Fibroblast of the conjunctiva (primary cell): ENCODE data around the gene ZFP69B.
"Not testable (repeated sequence)": the region's sequence is repeated elsewhere in the genome, so short reads cannot be mapped to it uniquely, and the experiment has no call there.

Experiments used
- DNase-seq: peaks from one replicate; pipeline ENCODE4 v3.0.0-alpha.2; 2010; ENCODE audit warnings: low read depth

Gene ZFP69B

DNA sequence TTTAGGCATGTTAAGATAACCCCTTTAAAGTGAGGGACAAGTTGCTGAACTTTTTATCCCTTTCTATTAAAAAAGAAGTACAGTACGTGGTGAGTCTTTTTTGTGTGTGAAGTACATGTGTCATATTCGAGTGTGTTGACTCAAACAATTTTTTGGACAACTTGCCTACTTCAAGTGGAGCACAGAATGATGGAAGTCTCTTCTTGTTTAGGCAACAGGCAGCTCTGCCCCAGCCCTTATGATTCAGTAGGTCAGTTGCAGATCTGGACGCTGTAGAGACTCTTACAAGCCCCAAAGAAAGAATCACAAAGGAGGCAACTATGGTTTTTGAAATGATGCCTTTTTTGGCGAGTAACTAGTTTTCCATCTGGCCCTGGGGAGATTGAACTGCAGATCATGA lies 14.4 kb upstream of the ZFP69B start:
- no peak for DNase-seq

DNA sequence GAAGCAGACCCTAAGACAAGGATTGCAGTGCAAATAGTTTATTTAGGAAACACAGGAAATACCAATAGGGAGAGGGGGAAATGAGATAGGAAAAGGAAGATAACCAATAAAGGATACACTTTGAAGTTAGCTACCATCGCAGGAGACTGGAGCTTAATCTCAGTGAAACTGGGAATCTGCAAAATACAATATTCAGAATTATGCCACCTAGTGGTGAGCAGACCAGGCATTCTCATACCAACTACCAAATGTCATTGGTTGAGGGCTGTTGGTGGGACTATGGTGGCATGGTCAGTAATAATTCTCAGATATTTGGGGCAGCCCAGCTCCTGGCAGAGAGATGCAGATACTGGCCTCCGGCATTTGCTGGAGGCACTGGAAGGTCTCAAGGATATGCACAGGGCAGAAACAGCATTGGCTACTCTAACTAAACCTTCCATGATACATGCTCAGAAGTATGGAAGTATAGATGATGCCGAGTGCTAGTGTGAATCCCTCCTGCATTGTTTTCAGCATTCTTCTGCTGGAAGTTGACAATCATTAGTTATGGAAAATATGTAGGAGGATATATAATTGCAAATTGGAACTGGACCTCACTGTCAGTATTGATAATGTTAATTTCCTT lies 11.8 kb upstream of the ZFP69B start:
- DNase-seq: no peak

DNA sequence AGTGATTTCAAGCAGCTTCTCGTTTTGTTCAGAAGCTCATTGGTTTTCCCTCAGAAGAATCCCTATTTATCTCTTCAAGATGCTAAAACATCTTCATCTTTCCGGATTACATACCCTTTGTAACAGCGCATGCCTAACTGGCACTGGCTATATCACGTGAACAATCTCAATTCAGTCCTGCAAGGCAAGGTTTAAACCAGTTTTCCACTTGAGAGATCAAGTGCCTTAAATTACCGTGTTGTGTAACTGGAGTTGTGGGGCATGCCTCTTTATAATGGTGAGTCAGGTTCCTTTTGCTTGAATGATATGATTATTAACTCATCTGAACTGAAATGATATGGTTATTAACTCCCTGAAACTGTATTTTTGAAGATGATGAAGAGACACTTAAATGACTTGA lies 11.0 kb upstream of the ZFP69B start:
- DNase-seq: no peak

DNA sequence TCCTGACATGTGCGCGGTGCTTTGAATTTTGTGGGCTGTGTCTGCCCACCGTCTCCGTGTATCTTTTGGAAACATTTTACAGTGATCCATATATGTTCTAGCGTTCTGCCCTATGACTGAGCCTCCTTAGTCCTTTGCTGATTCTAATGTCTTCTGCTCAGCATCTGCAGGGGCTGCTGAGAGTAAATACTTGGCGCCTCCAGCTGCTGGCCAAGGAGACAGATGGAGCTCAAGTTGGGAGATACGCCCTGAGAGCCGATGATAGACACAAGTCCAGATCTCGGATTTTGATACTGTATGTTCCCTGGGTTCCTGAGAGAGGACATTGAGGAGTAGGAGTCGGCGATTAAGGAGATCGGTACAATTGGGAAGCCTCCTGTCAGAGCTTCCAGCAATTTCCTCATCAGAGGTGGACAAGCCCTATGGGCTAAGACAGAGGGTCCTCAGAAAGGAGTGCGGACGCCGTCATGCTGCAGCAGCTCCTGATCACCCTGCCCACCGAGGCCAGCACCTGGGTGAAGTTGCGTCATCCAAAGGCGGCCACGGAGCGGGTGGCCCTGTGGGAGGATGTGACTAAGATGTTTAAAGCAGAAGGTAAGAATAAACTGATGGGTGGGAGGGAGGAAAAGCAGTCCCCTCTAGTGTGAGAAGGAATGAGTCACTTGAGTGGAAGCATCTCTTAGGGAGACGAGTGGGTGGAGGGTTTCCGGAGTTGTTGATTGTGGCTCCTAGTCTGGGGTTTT lies 390 bp downstream of the ZFP69B start:
- DNase-seq: no peak

DNA sequence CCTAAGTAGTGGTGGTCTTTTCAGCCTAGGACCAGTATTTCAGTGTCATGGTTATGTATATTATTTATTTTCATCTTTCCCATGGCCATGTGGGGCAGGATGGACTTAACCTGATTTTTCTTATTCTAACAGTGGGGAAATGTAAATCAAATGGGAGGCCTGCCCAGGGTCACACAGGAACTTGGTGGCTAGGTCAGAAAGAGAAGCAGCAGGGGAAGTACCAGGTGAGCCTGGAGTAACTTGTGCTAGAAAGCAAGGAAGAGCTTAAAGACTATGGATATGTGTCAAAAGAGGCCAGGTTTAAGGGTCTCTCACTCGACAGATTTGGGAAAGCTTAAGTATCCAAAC lies 936 bp downstream of the ZFP69B start:
- no peak for DNase-seq

DNA sequence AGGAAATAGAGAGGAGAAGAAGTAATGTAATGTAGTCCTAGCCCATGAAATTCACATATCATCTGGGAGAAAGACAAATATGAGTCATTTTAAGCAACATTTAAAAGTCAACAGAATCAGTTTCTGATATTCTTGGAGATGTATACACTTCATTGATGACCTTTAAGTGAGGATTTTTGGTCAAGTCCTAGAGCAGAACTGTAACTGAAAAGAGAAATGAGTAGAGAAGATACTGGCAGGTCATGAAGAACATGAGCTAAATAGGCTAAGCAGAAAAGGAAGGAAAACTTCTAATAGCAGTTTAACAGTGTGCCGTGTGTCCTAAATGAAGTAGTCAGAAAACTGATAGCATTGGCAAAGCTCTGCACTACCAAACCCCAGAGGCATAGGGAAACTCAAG lies 4.6 kb downstream of the ZFP69B start:
- no peak for DNase-seq

DNA sequence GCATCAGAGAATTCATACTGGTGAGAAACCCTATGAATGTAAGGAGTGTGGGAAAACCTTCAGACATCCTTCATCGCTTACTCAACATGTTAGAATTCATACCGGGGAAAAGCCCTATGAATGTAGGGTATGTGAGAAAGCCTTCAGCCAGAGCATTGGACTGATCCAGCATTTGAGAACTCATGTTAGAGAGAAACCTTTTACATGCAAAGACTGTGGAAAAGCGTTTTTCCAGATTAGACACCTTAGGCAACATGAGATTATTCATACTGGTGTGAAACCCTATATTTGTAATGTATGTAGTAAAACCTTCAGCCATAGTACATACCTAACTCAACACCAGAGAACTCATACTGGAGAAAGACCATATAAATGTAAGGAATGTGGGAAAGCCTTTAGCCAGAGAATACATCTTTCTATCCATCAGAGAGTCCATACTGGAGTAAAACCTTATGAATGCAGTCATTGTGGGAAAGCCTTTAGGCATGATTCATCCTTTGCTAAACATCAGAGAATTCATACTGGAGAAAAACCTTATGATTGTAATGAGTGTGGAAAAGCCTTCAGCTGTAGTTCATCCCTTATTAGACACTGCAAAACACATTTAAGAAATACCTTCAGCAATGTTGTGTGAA lies 12.8 kb downstream of the ZFP69B start:
- DNase-seq: no peak

DNA sequence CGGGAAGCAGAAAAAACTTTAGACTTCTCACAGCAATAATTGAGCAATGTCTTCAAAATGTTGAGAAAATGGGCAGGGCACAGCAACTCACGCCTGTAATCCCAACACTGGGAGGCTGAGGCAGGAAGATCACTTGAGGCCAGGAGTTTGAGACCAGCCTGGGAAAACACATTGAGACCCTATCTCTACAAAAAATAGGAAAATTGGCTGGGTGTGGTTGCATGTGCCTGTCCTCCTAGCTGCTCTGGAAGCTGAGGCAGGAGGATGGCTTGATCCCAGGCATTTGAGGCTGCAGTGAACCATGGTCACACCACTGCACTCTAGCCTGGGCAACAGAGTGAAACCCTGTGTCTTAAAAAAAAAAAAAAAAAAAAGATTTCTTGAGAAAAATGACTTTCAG lies 19.1 kb downstream of the ZFP69B start:
- no peak for DNase-seq

DNA sequence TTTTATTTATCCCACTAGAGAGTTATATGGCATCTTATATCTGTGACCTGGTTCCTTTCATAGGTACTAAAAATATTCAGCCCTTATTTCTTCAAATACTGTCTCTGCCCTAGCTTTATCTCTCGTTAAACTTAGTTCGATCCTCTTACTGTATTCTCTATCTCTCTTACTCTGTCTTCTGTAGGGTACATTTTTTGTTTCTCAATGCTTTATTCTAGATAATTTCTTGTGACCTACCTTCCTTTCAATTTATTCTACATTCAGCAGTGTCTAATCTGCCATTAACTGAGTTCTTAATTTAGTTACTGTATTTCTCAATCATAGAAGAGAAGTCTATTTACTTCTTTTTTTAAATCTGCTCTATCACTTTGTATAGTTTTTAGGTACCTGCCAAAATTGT lies 25.0 kb downstream of the ZFP69B start:
- DNase-seq: no peak

DNA sequence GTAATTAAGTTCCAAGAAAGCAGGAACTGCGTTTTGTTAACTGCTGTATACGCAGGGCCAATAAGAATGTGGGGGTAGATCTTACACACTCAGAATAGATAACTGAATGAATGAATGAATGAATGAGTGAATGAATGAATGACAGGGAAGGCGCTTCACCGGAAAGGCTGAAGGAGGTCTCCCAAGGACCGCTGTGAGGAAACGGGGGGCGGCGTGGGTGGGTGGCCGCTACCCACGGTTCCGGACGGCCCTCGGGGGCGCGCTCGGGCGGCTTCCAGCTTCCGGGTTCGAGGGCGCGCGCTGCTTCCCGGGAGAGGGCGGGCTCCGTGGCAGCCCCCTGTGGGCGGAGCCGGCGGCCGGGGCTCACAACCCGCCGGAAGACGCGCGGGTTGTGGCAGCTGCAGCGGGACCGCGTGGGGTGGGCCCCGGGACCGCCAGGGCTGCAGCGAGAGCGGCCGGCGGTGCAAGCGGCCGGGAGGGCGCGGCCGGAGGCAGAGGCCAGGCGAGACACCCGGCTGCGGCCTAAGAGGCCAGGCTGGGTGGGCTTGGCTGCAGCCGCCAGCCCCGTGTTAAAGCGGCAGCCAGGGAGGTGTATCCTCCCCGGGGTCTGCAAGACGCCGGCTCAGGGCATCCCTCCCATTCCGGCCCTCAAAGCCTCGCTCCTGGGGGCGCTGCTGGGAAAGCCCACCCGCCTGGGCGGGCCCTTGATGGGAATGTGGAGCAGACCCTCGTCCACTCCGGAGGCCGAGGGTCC lies 26.8 kb downstream of the ZFP69B start, which contains the start of gene ZFP69:
Gene ZFP69, plus strand, starts transcription at position 367 of the 754 bp plus-strand sequence. CDS start 2,072 bp downstream, outside the sequence.
- DNase-seq: peak; percentile 27

DNA sequence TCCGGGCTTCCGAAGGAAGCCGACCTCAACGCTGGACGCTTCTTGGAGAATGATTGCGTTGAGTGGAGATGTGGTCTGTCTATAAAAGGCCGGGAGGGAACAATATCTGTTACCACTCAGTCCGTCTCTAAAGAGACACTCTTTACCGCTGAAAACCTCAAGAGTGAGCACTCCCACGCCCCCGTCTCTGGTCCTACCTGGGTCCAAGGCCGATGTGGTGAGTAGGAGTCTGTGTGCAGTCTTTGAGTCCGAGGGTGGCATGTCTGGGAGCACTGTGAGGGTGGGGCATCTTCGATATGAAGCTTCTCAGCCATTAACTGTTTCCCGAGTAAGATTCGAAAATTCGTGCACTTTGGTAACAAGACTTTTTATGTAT lies 27.4 kb downstream of the ZFP69B start:
- no peak for DNase-seq

DNA sequence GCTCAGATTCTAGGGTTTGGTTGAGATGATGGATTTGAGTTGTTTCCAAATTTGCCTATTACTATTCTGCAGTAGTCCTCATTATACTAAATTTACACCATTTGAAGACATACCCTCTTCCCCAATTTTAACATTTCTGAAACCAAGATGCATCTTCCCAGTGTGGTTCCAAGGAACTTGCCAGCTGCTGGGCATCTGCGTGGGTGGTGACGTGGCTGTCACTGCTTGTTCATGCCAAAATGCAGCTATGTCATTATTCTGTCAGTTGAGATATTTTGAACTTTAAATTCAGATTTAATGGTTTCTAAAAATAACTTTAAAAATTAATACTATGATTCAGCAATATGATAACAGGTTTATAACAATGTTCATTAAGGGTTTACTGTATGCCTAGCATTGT lies 28.0 kb downstream of the ZFP69B start:
- DNase-seq: no peak

DNA sequence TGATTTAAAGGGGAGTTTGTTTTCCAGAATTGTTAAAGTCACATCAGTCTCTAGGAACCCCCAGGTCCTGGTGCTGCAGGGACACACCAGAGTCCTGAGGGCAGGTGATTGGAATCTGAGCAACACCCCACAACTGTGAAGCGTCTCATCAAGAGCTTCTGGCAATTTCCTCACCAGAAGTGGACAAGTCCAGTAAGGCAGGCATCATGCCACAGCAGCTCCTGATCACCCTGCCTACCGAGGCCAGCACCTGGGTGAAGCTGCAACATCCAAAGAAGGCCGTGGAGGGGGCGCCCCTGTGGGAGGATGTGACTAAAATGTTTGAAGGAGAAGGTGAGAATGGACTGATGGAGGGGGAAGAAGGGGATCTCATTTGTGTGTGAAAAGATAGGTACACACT lies 28.9 kb downstream of the ZFP69B start:
- no peak for DNase-seq

DNA sequence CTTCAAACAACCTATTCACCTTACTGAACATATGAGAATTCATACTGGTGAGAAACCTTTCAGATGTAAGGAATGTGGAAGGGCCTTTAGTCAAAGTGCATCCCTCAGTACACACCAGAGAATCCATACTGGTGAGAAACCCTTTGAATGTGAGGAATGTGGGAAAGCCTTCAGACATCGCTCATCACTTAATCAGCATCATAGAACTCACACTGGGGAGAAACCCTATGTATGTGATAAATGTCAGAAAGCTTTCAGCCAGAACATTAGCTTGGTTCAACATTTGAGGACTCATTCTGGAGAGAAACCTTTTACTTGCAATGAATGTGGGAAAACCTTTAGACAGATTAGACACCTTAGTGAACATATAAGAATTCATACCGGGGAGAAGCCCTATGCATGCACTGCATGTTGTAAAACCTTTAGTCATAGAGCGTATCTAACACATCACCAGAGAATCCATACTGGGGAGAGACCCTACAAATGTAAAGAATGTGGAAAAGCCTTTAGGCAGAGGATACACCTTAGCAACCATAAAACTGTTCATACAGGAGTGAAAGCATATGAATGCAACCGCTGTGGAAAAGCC lies 45.1 kb downstream of the ZFP69B start:
- DNase-seq: no peak

DNA sequence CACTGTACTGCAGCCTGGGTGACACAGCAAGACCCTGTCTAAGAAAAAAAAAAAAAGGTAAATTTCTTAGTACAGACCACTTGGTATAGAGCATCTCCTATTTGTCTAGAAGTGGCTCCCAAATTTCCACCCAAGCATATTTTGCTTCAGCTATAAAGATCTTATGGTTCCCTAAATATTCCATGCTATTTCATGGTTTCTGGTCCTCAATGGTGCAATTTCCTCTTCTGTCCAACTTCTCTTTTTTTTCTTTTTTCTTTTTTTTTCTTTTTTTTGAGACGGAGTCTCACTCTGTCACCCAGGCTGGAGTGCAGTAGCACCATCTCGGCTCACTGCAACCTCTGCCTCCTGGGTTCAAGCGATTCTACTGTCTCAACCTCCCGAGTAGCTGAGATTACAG lies 52.4 kb downstream of the ZFP69B start:
- DNase-seq: not testable (repeated sequence)

DNA sequence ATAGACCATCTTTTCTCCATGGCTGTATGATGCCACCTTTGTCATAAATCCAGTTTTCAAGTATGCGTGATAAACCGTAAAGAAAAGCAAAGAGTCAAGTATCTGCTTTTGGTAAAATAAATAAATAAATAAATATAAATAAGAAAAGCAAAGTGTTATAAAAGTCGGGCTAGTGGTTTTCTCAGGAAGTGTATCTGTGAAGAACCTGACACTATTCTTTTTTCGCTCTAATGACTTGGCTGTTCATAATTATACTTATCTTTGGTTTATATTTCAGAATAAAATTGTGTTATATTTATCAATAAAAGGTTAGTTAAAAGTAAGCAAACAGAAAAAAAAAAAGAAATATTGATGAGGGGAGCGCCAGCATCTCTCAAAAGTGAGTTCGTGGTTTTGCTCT lies 57.7 kb downstream of the ZFP69B start:
- DNase-seq: no peak

DNA sequence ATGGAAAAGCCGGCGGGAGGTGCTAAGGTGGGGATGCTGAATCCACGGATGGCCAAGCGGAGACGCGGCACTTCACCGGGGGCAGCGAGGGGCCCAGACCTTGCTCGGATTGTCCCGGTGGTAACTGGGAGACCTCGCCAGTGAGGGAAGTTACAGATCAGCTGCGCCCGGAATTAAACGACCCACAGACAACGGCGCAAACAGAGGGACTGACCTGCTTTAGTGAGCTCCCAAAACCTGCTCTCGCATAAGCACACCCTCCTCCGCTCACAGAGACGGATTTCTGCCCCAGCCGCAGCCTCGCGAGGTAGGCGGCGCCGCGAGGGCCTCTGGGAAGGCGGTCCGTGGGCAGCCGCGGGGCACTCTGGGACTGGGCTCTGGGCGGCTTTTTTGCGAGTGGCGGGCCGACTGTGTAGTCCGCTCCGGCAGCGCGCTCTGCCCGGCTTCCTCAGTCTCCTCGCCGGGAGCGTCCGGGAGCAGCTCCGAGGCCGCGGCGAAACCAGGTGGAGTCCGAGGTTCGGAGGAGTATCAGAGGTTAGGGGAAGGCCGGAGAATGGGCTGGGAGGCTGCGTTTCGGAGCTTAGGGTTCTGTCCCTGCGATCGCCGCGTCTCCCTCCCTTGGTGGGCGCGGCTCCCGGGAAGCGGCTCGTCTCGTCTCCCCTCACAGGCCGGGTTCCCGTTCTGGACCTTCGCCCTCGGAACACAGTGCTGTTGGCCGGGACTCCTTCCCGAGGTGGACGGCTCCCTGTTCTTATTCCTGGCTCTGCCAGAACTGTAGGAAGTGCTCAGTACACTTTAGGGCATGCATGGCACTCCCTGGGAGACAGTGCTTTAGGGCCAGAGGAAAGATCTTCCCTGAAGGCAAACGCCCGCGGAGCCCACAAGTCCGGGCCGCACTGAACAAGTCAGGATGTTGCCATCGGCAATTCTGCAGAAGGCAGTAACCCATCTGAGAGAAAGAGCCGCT lies 58.4 kb downstream of the ZFP69B start, which contains the start of gene EXO5:
Gene EXO5, plus strand, starts transcription at position 393 of the 967 bp plus-strand sequence. CDS start 5,778 bp downstream, outside the sequence.
- peak; percentile 40 for DNase-seq
